ENCODE results near the gene DPM3. TPM values are rescaled to one million over a fixed set of nuclear protein-coding genes. Genes with fewer than 3 reads are reported as not detected.
A peak's percentile ranks its signal among the peaks of the same experiment; 100 is the strongest.

Gene DPM3
- total and polyA plus RNA-seq, 2 experiments from 2014 or later, result 13.6 to 71.4 TPM

DNA sequence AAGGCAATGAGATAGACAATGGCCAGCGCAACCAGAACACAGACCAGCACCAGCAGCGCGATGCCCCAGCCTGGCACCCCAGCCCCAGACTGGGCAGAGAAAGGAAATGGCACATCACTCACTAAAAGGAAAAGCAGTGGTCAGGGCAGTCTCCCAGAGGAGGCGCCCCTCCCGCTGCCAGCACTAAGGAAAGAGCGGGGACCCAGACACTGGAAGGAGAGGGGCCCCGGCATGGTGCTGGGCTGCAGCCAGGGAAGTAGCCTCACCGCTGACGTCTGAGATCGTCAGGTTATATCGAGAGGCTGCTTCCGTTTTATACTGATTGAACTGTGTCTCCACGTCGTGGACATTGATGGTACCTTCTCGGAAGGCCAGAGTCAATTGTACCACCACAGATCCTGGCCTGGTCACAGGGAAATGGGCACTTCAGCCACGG, 47.1 kb upstream of the DPM3 start:
- TF ChIP-seq, protein P1, sequence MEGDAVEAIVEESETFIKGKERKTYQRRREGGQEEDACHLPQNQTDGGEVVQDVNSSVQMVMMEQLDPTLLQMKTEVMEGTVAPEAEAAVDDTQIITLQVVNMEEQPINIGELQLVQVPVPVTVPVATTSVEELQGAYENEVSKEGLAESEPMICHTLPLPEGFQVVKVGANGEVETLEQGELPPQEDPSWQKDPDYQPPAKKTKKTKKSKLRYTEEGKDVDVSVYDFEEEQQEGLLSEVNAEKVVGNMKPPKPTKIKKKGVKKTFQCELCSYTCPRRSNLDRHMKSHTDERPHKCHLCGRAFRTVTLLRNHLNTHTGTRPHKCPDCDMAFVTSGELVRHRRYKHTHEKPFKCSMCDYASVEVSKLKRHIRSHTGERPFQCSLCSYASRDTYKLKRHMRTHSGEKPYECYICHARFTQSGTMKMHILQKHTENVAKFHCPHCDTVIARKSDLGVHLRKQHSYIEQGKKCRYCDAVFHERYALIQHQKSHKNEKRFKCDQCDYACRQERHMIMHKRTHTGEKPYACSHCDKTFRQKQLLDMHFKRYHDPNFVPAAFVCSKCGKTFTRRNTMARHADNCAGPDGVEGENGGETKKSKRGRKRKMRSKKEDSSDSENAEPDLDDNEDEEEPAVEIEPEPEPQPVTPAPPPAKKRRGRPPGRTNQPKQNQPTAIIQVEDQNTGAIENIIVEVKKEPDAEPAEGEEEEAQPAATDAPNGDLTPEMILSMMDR (conservative IDR thresholded peaks at IDR 0.05; ENCODE audit: low read depth in 2 of 2), result no peak
- TF ChIP-seq STAT1 (IDR thresholded peaks at IDR 0.05; ENCODE audit: unreplicated experiment) (no peak), ZNF114 (CRISPR knock-in tag; IDR thresholded peaks at IDR 0.05) (no peak), NANOG (IDR thresholded peaks at IDR 0.05; ENCODE audit: borderline replicate concordance) (no peak), CREB1 (CRISPR knock-in tag; IDR thresholded peaks at IDR 0.05; ENCODE audit: low read depth) (no peak), EZH2 (IDR thresholded peaks at IDR 0.05; ENCODE audit: low read depth, unreplicated experiment) (no peak), JUNB (IDR thresholded peaks at IDR 0.05; ENCODE audit: unreplicated experiment) (no peak), ZNF462 (CRISPR knock-in tag; IDR thresholded peaks at IDR 0.05) (no peak), EZH2phosphoT487 (IDR thresholded peaks at IDR 0.05; ENCODE audit: unreplicated experiment) (no peak), POLR2AphosphoS5 (IDR thresholded peaks at IDR 0.05; ENCODE audit: low read depth) (no peak), ZNF331 (CRISPR knock-in tag; IDR thresholded peaks at IDR 0.05; ENCODE audit: low read depth) (no peak)
- TF ChIP-seq, protein P2, sequence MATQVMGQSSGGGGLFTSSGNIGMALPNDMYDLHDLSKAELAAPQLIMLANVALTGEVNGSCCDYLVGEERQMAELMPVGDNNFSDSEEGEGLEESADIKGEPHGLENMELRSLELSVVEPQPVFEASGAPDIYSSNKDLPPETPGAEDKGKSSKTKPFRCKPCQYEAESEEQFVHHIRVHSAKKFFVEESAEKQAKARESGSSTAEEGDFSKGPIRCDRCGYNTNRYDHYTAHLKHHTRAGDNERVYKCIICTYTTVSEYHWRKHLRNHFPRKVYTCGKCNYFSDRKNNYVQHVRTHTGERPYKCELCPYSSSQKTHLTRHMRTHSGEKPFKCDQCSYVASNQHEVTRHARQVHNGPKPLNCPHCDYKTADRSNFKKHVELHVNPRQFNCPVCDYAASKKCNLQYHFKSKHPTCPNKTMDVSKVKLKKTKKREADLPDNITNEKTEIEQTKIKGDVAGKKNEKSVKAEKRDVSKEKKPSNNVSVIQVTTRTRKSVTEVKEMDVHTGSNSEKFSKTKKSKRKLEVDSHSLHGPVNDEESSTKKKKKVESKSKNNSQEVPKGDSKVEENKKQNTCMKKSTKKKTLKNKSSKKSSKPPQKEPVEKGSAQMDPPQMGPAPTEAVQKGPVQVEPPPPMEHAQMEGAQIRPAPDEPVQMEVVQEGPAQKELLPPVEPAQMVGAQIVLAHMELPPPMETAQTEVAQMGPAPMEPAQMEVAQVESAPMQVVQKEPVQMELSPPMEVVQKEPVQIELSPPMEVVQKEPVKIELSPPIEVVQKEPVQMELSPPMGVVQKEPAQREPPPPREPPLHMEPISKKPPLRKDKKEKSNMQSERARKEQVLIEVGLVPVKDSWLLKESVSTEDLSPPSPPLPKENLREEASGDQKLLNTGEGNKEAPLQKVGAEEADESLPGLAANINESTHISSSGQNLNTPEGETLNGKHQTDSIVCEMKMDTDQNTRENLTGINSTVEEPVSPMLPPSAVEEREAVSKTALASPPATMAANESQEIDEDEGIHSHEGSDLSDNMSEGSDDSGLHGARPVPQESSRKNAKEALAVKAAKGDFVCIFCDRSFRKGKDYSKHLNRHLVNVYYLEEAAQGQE (IDR thresholded peaks at IDR 0.05; ENCODE audit: unreplicated experiment), result no peak
- TF ChIP-seq, protein P3, sequence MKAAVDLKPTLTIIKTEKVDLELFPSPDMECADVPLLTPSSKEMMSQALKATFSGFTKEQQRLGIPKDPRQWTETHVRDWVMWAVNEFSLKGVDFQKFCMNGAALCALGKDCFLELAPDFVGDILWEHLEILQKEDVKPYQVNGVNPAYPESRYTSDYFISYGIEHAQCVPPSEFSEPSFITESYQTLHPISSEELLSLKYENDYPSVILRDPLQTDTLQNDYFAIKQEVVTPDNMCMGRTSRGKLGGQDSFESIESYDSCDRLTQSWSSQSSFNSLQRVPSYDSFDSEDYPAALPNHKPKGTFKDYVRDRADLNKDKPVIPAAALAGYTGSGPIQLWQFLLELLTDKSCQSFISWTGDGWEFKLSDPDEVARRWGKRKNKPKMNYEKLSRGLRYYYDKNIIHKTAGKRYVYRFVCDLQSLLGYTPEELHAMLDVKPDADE (IDR thresholded peaks at IDR 0.05), result no peak
- Histone ChIP-seq H4K20me1 (replicated peaks; ENCODE audit: insufficient read depth) (no peaks in the 10 kb centered on the region), H3K36me3 (ENCODE audit: insufficient read depth) (no peaks in the 10 kb centered on the region), H3K9me2 (ENCODE audit: insufficient read depth) (no peaks in the 10 kb centered on the region), H3K4me2 (no peak overlapping the region), H3K4me3 (no peak overlapping the region), H3K79me2 (replicated peaks; ENCODE audit: insufficient read depth) (no peaks in the 10 kb centered on the region), H3K27me3 (ENCODE audit: insufficient read depth) (no peaks in the 10 kb centered on the region), H2AFZ (no peak overlapping the region), H3K27ac (ENCODE audit: low read depth) (no peak overlapping the region), H3F3A (replicated peaks; ENCODE audit: low read depth) (peaks cover 8% of the 10 kb centered on the region; the same call in 1 of the 2 replicates), H3K4me1 (ENCODE audit: insufficient read depth) (peaks cover 18% of the 10 kb centered on the region)
- H3K27ac Mint-ChIP-seq, result no peak overlapping the region
- peaks cover 13% of the 10 kb centered on the region for H3K36me3 Mint-ChIP-seq (ENCODE audit: low read depth)
- ATAC-seq (peak; percentile 39), DNase-seq (ENCODE audit: low spot score) (peak; percentile 40)
- H3K4me3 Mint-ChIP-seq, result peak overlapping the region; percentile 14; the same call in 1 of the 3 replicates
- peaks cover 37% of the 10 kb centered on the region for H3K4me1 Mint-ChIP-seq
- 0 out of 3 replicates have a peak, but pooled peaks cover 2% of the 10 kb centered on the region for H3K9me3 Mint-ChIP-seq
- peaks cover 27% of the 10 kb centered on the region for H3K27me3 Mint-ChIP-seq (ENCODE audit: insufficient read depth, low read depth, poor library complexity)
